Upper lobe of left lung (tissue), 4 donors: Measurements from ENCODE around the gene SIAH1.

Experiments used
- EP300 ChIP-seq, 4 donors: sonication (generic); formaldehyde crosslinking; IDR thresholded peaks; one replicate each; pipeline ENCODE4 v1.5.1; 2017; ENCODE audit warnings: antibody characterized with exemption in 4 of 4, control low read depth in 2 of 4
- POLR2A ChIP-seq, 4 donors: fragments of 450-650 bp; IDR thresholded peaks; one replicate each; pipeline ENCODE4 v1.5.1; 2016 to 2017; ENCODE audit warnings: antibody characterized with exemption in 4 of 4, mild to moderate bottlenecking in 2 of 4
- POLR2AphosphoS5 ChIP-seq, 2 donors: sonication (generic); formaldehyde crosslinking; IDR thresholded peaks; one replicate each; pipeline ENCODE4 v1.5.1; 2017; ENCODE audit warnings: antibody characterized with exemption in 2 of 2
- TF ChIP-seq, protein P1 (sequence below), 6 experiments: fragments of 450-650 bp in 4 of 6; fragments of 200-600 bp in 2 of 6; sonication (generic) in 2 of 6; IDR thresholded peaks; one replicate each; pipeline ENCODE4 v1.5.1; 2016 to 2019; ENCODE audit warnings: antibody characterized with exemption in 6 of 6

DNA sequence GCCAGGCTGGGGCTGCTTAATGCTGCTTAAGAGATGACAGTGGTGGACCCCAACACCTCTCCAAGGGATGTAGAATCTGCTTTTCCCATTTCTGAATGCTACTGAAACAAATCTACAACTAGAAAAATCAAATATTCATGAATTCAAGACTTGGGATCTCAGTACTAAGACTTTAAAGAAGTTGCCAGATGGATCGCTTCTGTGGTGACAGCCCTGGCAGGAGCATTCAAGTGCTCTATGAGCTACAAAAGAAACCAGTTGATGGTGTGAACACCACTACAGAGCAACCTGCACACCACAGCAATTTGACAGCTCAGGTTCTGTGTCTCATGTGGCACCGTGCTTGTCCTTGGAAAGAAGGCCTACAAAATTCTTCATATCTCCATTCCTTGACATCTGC is 42.6 kb downstream of the SIAH1 start:
- no peak for TF ChIP-seq POLR2A (IDR thresholded peaks at IDR 0.05)
- TF ChIP-seq, protein P1, sequence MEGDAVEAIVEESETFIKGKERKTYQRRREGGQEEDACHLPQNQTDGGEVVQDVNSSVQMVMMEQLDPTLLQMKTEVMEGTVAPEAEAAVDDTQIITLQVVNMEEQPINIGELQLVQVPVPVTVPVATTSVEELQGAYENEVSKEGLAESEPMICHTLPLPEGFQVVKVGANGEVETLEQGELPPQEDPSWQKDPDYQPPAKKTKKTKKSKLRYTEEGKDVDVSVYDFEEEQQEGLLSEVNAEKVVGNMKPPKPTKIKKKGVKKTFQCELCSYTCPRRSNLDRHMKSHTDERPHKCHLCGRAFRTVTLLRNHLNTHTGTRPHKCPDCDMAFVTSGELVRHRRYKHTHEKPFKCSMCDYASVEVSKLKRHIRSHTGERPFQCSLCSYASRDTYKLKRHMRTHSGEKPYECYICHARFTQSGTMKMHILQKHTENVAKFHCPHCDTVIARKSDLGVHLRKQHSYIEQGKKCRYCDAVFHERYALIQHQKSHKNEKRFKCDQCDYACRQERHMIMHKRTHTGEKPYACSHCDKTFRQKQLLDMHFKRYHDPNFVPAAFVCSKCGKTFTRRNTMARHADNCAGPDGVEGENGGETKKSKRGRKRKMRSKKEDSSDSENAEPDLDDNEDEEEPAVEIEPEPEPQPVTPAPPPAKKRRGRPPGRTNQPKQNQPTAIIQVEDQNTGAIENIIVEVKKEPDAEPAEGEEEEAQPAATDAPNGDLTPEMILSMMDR (IDR thresholded peaks at IDR 0.05) = no peak
- TF ChIP-seq POLR2AphosphoS5 (IDR thresholded peaks at IDR 0.05) = no peak
- no peak for TF ChIP-seq EP300 (IDR thresholded peaks at IDR 0.05)
